HG02678 (cell line): ENCODE results near the gene FOXJ2.
A peak's percentile ranks its signal among the peaks of the same experiment; 100 is the strongest.
"Not testable (repeated sequence)": the region's sequence is repeated elsewhere in the genome, so short reads cannot be mapped to it uniquely, and the experiment has no call there.

Source experiments
- ATAC-seq: cut with Tn5 transposase; IDR thresholded peaks from one replicate; pipeline ENCODE4 v1.9.1; 2021; ENCODE audit warnings: mild to moderate bottlenecking, moderate library complexity; ENCODE audit not compliant: unreplicated experiment

The FOXJ2 gene

DNA sequence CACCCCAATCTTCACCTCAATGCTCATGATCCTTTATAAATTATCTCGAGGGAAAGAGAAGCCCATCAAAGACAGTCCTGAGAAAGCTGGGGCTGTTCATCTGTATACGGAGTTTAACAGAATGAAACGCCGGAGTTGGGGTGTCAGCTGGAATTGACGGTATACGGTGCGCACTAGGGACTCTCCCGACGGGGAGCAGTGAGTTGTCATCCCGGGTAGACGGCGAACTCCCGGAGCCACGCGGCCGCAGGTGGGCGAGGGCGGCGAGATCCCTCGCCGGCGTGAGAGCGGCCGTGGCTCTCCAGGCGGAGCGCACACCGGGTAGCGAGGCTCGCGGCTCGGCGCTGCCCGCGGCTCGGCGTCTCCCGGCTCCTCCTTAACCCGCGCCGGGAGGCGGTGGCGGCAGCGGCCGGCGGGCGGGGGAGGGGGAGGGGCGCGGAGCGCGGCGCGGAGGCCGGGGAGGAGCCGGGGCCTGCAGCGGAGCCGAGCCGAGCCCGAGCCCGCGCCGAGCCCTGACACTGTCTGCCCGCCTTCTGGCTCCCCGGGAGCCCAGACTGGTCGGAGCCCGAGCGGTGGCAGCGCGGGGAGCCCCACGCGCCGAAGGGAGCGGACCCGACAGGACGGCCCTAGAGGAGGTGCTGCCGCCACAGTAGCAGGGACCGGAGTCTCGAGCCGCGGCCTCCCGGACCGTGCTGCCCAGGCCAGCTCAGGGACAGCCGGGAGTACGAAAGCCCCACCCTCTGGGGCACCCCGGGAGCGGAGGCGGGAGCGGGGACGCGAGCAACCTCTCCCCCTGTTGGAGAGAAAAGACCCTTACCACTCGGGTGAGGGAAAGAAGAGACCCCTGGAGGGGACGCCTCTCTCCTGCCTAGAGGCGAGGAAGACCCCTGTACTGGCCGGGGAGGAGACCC lies at the start of gene FOXJ2:
Gene FOXJ2, plus strand, starts transcription at position 475 of the 911 bp plus-strand sequence. CDS start 7,117 bp downstream, outside the sequence.
- ATAC-seq = peak; percentile 76

GRCh38 chr12:7983019-7983418 lies 49.5 kb upstream of the FOXJ2 start:
- ATAC-seq = not testable (repeated sequence)

GRCh38 chr12:7983460-7983859 lies 49.1 kb upstream of the FOXJ2 start:
- not testable (repeated sequence) for ATAC-seq

- no peak for ATAC-seq
Measured at GRCh38 chr12:7984900-7985299, 47.6 kb upstream of the FOXJ2 start.

- ATAC-seq = no peak
Measured at GRCh38 chr12:7985802-7986418, 46.6 kb upstream of the FOXJ2 start.

DNA sequence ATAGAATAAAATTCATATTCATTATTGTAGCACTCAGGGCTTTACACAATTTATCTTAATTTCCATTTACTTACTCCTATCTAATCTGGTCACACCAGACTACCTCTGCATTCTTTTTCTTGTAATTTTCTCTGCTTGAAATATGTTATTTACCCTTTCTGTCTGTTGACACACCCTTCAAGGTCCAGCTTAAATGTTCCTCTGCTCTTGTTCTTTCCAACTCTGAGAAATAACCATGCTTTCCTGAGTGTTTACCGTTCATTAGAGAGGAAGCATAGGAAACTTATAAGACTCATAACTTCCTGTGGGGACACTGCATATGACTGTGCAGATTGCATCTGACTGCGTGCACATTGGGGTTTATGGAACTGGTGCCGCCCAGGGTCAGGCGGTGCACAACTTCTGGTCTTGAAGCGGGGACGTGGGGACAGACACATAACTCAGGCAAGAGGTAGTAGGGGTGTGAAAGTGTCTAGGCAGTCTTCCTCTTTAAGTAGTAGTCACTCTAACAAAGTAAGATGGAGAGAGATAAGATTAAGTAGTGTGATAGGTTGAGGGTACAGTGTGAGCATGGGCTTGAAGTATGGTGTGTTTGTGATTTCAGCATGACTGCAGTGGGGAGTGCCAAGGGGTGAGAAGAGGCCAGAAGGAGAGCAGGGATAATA lies 42.6 kb upstream of the FOXJ2 start:
- ATAC-seq = peak; percentile 42

- no peak for ATAC-seq
Measured at GRCh38 chr12:7991535-7991934, 41.0 kb upstream of the FOXJ2 start.

DNA sequence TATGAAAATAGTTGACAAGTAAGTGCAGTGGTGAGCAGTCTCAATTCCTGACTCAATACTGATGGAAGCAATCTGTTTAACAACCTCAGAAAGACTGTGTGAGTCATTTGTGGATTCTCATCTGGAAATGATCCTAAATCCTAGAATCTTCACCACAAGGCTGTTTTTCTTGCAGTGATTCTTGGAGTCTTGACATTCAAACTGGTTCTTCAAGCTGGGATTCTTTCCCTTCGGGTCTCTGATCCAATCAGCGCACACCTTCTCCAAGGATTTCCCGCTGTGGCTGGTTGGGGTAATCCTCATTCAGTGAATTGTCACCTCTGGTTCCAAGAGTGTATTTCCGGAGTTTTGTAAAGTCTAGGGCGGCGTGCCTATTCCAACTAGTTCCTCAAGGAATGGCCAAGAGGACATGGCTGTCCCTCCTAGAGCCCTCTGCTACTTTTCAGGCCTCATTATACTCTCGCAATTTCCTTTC lies 37.7 kb upstream of the FOXJ2 start:
- no peak for ATAC-seq

GRCh38 chr12:7995266-7995963 lies 37.1 kb upstream of the FOXJ2 start:
- ATAC-seq = peak; percentile 100

GRCh38 chr12:8000827-8001226 lies 31.7 kb upstream of the FOXJ2 start:
- not testable (repeated sequence) for ATAC-seq

- ATAC-seq = not testable (repeated sequence)
Measured at GRCh38 chr12:8001496-8001895, 31.0 kb upstream of the FOXJ2 start.

DNA sequence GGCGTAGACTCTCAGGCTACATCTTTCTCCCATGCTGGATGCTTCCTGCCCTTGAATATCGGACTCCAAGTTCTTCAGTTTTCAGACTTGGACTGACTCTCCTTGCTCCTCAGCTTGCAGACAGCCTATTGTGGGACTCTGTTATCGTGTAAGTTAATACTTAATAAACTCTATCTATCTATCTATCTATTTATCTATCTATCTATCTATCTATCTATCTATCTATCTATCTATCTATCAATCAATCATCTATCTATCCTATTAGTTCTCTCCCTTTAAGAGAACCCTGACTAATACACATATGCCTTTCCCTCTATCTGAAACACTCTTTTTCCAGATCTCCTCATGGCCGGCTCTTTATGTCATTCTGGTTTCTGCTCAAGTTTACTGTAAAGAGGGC lies 27.6 kb upstream of the FOXJ2 start:
- not testable (repeated sequence) for ATAC-seq

GRCh38 chr12:8011331-8011730 lies 21.2 kb upstream of the FOXJ2 start:
- no peak for ATAC-seq

DNA sequence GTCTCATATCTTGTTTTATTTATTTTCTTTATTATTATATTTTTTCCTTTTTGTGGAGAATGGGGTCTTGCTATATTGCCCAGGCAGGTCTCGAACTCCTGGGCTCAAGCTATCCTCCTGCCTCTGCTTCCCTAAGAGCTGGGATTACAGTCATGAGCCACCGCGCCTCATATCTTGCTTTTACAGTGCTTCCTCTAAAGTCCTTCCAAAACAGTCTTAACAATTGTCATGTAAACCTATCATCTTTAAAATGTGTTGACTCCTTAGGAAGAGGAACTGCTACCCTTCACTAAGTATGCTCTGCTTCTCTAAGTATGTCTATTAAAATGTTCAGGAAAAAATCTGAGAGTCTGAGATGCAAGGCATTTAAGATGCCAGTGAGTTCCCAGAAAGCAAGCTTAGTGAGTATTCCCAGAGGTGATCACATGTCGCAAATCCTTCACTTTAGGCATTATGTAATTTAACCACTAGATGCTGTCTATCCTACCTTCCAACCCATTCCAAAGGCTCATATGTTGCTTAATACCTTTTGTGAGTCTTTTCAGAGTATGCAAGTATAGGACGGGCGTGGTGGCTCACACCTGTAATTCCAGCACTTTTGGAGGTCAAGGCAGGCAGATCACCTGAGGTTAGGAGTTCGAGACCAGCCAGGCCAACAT lies 19.7 kb upstream of the FOXJ2 start:
- ATAC-seq = no peak

DNA sequence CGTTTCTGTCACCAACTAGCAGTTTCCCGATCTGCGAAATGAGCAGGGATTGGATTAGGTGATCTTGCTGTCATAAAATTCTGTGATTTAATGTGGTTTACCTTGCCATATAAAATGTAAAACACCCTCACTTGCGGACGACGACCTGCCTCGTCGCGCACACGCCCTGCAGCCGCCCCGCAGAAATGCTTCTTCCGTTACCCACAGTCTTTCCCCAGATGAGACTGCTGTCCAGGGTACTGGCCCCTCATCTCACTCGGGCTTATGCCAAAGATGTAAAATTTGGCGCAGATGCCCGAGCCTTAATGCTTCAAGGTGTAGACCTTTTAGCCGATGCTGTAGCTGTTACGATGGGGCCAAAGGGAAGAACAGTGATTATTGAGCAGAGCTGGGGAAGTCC lies 17.7 kb upstream of the FOXJ2 start:
- no peak for ATAC-seq

DNA sequence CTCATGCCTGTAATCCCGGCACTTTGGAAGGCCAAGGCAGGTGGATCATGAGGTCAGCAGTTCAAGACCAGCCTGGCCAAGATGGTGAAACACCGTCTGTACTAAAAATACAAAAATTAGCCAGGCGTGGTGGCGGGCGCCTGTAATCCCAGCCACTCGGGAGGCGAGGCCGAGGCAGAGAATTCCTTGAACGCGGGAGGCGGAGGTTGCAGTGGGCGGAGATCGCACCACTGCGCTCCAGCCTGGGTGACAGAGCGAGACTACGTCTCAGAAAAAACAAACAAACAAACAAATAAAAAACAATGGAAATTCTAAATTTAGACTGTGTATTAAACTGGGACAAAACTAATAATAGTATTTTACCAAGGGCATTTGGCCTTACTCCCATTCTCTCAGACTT lies 14.3 kb upstream of the FOXJ2 start:
- not testable (repeated sequence) for ATAC-seq

DNA sequence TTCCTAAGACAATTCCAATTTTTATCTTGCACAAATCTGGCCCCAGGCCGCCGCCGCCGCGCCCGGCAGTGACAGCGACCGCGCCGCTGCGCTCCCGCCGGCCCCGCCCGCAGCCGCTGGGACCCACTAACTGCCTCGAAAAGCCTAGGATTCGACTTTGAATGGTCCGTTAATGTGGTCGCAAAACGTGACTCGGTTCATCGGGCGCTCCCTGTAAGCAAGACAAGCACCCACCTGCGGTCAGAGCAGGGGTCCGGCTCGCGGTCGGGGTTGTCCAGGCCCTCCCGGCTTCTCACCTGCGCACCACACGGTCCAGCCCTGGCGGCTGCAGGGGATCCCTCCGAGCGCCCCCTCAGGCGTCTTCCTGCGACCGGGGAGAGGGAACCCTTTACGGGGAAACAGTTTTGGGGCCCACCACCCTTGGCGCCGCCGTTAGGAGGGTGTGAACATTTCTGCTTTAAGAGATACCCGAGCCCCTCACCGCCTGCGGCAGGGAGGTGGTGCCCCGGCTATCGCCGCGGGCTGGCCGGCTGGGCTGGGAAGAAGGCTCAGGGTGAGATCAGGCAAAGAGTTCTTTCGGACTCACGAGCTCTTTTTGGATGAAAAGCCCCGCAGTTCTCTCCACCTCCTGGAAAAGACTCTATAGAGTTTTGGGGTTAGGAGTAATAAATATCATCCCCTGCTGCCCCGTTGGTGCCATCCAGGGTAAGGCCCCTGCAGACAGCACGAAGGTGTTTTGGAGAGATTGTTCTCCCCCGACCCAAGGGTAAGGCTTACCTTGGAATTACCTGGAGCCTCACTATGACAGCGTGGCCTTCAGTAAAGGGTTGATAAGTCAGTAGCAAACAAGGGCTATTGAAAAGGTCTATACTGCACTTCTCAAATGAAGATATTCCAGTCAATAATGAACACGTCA lies 13.6 kb upstream of the FOXJ2 start:
- no peak for ATAC-seq

- peak; percentile 98 for ATAC-seq
Measured at GRCh38 chr12:8026291-8026900, 6.1 kb upstream of the FOXJ2 start.

DNA sequence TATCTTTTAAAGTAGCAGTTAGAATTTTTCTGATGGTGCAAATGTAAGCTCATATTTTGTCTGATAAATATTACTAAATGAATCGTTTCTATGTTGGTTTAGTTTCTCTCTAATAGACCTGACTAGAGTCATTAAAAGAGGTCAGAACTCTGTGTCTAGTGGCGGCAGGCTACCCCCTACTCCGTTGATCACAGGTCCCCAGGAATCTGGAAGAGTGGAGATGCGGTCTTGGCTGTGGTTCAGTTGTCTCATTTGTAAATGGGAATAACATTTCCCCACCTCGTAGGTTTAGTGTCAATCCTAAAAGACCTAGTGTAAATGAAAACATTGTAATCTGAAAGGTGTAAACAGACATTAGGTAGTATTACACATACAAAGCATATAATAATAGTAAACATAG lies 4.7 kb upstream of the FOXJ2 start:
- ATAC-seq = no peak
